ENCODE measurements around the gene NCOA3. TPM values are rescaled to one million over a fixed set of nuclear protein-coding genes. Genes with fewer than 3 reads are reported as not detected.

NCOA3 gene
- total RNA-seq, 2 experiments from 2014 or later = 59.9 to 65.4 TPM

- no peaks in the 10 kb centered on the region for H3K36me3 Mint-ChIP-seq (ENCODE audit: low read depth)
- CTCF ChIA-PET = interaction anchor here (1.2 kb wide), 1 partner anchor 140 kb away, joined by 4 read pairs; no protein-coding TSS in a partner anchor
- ATAC-seq (ENCODE audit: poor library complexity) (no peak), DNase-seq (no peak)
- Histone ChIP-seq H3K27ac (ENCODE audit: low read depth in 1 of 2, low read length in 2 of 2) (no peak overlapping the region), H3K9me3 (ENCODE audit: control insufficient read depth in 1 of 2, insufficient read depth in 1 of 2, low read length in 2 of 2) (no peaks in the 10 kb centered on the region), H3K4me3 (ENCODE audit: low read length) (no peak overlapping the region), H3K36me3 (ENCODE audit: insufficient read depth, low read length) (no peaks in the 10 kb centered on the region), H3K27me3 (ENCODE audit: control insufficient read depth in 1 of 2, insufficient read depth in 2 of 2, low read length in 2 of 2) (no peaks in the 10 kb centered on the region), H3K4me1 (ENCODE audit: insufficient read depth, low read length) (no peaks in the 10 kb centered on the region)
- no peaks in the 10 kb centered on the region for H3K4me1 Mint-ChIP-seq (ENCODE audit: low read depth)
- no peak for TF ChIP-seq CTCF (IDR thresholded peaks at IDR 0.05)
- H3K27me3 Mint-ChIP-seq = no peaks in the 10 kb centered on the region
- POLR2A ChIA-PET = interaction anchor here (0.6 kb wide), 1 partner anchor 8 kb away, joined by 3 read pairs; no protein-coding TSS in a partner anchor
- intact Hi-C loops (cut with DNase I, micrococcal nuclease) = no loop called here
- H3K27ac Mint-ChIP-seq = no peak overlapping the region
- H3K4me3 Mint-ChIP-seq = no peak overlapping the region
- H3K9me3 Mint-ChIP-seq = no peaks in the 10 kb centered on the region
These were observed 21.0 kb upstream of the NCOA3 start for GRCh38 chr20:47480705-47481104.

DNA sequence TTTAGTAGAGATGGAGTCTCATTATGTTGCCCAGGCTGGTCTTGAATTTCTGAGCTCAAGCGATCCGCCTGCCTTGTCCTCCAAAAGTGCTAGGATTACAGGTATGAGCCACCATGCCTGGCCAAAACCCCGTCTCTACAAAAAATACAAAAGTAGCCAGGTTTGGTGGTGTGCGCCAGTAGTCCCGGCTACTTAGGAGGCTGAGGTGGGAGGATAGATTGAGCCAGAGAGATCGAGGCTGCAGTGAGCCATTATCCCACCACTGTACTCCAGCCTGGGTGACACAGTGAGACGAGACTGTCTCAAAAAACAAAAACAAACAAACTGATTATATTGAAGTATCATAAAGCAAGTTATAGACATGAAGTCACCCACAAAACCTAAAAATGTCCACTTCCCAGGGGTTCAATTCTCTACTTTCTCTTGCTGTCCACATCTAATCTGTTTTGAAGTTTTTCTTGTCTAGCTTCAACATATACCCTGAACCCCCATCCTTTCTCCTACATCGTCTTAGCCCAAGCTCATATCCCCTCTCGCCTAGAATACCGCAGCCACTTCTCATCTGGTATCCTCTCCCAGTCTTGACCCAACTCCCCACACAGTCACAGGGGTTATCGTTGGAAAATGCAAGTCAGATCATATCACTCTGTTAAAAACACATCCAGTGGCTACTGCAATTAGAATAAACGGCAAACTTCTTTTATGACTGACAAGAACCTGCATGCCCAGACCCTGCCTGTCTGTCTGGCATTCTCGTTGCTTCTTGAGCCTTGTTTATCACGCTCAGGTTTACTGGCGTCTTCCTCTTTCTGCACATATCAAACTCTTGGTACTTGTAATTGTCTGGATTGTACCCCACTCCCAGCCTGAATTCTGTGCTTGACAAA lies 20.1 kb upstream of the NCOA3 start:
- no peaks in the 10 kb centered on the region for H3K36me3 ChIP-seq (ENCODE audit: insufficient read depth, low read length)
- intact Hi-C loops (cut with DNase I, micrococcal nuclease) = no loop called here

GRCh38 chr20:47482705-47483104 lies 19.0 kb upstream of the NCOA3 start:
- Histone ChIP-seq H3K4me3 (ENCODE audit: low read length) (no peak overlapping the region), H3K36me3 (ENCODE audit: insufficient read depth, low read length) (no peaks in the 10 kb centered on the region), H3K4me1 (ENCODE audit: insufficient read depth, low read length) (peaks cover 10% of the 10 kb centered on the region), H3K27ac (ENCODE audit: low read depth in 1 of 2, low read length in 2 of 2) (no peak overlapping the region), H3K27me3 (ENCODE audit: control insufficient read depth in 1 of 2, insufficient read depth in 2 of 2, low read length in 2 of 2) (no peaks in the 10 kb centered on the region), H3K9me3 (ENCODE audit: control insufficient read depth in 1 of 2, insufficient read depth in 1 of 2, low read length in 2 of 2) (no peaks in the 10 kb centered on the region)
- ATAC-seq (ENCODE audit: poor library complexity) (no peak), DNase-seq (no peak)
- no peak overlapping the region for H3K27ac Mint-ChIP-seq
- H3K36me3 Mint-ChIP-seq (ENCODE audit: low read depth) = no peaks in the 10 kb centered on the region
- ChIA-PET POLR2A (no interaction called here), CTCF (interaction anchor here (0.6 kb wide), 1 partner anchor 61 kb away, joined by 3 read pairs; no protein-coding TSS in a partner anchor)
- no peaks in the 10 kb centered on the region for H3K27me3 Mint-ChIP-seq
- no peaks in the 10 kb centered on the region for H3K9me3 Mint-ChIP-seq
- no peak overlapping the region for H3K4me3 Mint-ChIP-seq
- intact Hi-C loops (cut with DNase I, micrococcal nuclease) = no loop called here
- TF ChIP-seq CTCF (IDR thresholded peaks at IDR 0.05) = no peak
- peaks cover 9% of the 10 kb centered on the region for H3K4me1 Mint-ChIP-seq (ENCODE audit: low read depth)

More for the DNA sequence above, 20.1 kb upstream of the NCOA3 start:
- Histone ChIP-seq H3K4me1 (ENCODE audit: insufficient read depth, low read length) (no peaks in the 10 kb centered on the region), H3K9me3 (ENCODE audit: control insufficient read depth in 1 of 2, insufficient read depth in 1 of 2, low read length in 2 of 2) (no peaks in the 10 kb centered on the region), H3K4me3 (ENCODE audit: low read length) (no peak overlapping the region), H3K27ac (ENCODE audit: low read depth in 1 of 2, low read length in 2 of 2) (no peak overlapping the region), H3K27me3 (ENCODE audit: control insufficient read depth in 1 of 2, insufficient read depth in 2 of 2, low read length in 2 of 2) (no peaks in the 10 kb centered on the region)
- Mint-ChIP-seq H3K27ac (no peak overlapping the region), H3K36me3 (ENCODE audit: low read depth) (no peaks in the 10 kb centered on the region), H3K9me3 (no peaks in the 10 kb centered on the region), H3K4me1 (ENCODE audit: low read depth) (no peaks in the 10 kb centered on the region), H3K27me3 (no peaks in the 10 kb centered on the region), H3K4me3 (no peak overlapping the region)
- TF ChIP-seq CTCF (IDR thresholded peaks at IDR 0.05) = no peak
- DNase-seq = no peak
- ChIA-PET CTCF (no interaction called here), POLR2A (no interaction called here)
- no peak for ATAC-seq (ENCODE audit: poor library complexity)

All from CD4-positive, alpha-beta T cell (primary cell).